Measurements from ENCODE around the gene NTRK3. TPM values are rescaled to one million over a fixed set of nuclear protein-coding genes. Genes with fewer than 3 reads are reported as not detected.
"Not testable (repeated sequence)": the region's sequence is repeated elsewhere in the genome, so short reads cannot be mapped to it uniquely, and the experiment has no call there.

NTRK3 gene
- total RNA-seq, 4 donors from 2014 or later: 0.94 to 3.2 (median 1.8) TPM

DNA sequence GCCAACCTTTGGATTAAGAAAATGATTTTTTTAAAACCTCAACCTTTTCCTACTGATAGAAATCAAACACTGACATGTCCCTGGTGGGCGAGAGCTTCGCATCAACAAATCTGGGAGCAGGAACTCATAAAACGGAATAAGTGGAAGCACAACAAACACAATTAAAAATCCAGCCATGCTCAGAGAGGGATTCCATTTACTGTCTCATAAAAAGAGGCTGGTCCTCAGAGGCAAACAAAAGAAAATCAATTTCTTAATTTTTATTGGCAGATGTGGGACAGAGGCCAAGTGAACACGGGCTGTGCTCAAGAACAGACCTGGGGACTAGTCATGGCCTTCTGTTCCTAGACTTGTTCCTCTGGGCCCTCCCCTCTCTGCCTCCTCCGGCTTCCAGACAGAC is 214.5 kb downstream of the NTRK3 start:
- TF ChIP-seq CTCF (IDR thresholded peaks at IDR 0.05): no peak
- no peak for TF ChIP-seq POLR2A (IDR thresholded peaks at IDR 0.05)
- 86 to 89% methylated on average over 5 of the region's 5 CpGs for WGBS, 2 donors
- Histone ChIP-seq H3K4me3 (replicated peaks in 1 of 3) (no peak overlapping the region), H3K27ac (no peak overlapping the region), H3K27me3 (no peaks in the 10 kb centered on the region), H3K36me3 (no peaks in the 10 kb centered on the region), H3K9me3 (no peaks in the 10 kb centered on the region), H3K4me1 (no peaks in the 10 kb centered on the region)
- DNase-seq: no peak
- intact Hi-C loops (cut with DNase I): no loop called here

DNA sequence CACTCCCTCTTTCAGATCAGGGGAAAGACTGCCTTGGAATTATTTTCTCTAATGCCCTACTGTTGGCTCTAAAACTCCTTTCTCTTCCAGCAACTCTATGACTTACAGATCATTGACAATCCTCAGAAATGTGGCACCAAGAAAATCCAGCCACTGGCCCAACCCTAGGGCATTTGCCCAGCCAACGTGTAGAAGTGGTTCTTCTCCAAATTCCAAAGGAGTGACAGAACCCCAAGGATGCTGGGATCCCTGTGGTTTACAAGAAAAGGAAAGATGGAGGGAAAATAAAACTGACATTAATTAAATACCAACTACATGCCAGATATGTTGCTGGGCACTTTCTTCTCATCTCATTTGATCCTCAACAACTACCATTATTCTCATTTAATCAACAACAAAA is 216.0 kb downstream of the NTRK3 start:
- no peaks in the 10 kb centered on the region for H3K9me3 ChIP-seq

DNA sequence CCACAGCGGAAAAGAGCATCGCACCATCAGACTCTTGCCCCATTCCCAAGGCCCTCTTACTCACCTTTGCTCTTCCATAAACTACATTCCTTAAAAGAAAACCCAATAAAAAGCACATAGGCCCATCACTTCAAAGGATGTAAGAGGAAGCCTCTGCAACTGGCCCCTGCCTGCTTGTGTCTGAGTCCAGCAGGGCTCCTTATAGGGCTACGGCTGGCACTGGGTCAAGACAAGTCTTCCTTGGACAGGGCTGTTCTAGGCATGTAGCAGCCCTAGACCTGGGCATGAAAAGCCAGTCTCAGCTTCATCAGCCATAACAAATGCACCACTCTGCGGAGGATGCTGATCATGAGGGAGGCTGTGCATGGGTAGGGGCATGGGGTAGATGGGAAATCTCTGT is 218.3 kb downstream of the NTRK3 start:
- Histone ChIP-seq H3K4me1 (no peaks in the 10 kb centered on the region), H3K27me3 (no peaks in the 10 kb centered on the region), H3K36me3 (no peaks in the 10 kb centered on the region), H3K27ac (no peak overlapping the region), H3K4me3 (replicated peaks in 1 of 3) (no peak overlapping the region), H3K9me3 (no peaks in the 10 kb centered on the region)
- intact Hi-C loops (cut with DNase I): no loop called here
- WGBS, 2 donors: 96 to 98% methylated on average over 4 of the region's 4 CpGs
- TF ChIP-seq CTCF (IDR thresholded peaks at IDR 0.05) (no peak), POLR2A (IDR thresholded peaks at IDR 0.05) (no peak)
- no peak for DNase-seq

More for the DNA sequence above, 216.0 kb downstream of the NTRK3 start:
- no peaks in the 10 kb centered on the region for H3K4me1 ChIP-seq
- no peak for DNase-seq
- intact Hi-C loops (cut with DNase I): no loop called here
- WGBS, 2 donors: 62 to 64% methylated on average over 1 of the region's 1 CpG
- no peaks in the 10 kb centered on the region for H3K36me3 ChIP-seq
- TF ChIP-seq POLR2A (IDR thresholded peaks at IDR 0.05): no peak
- no peak for TF ChIP-seq CTCF (IDR thresholded peaks at IDR 0.05)
- H3K27ac ChIP-seq: no peak overlapping the region
- no peaks in the 10 kb centered on the region for H3K27me3 ChIP-seq
- no peak overlapping the region for H3K4me3 ChIP-seq (replicated peaks in 1 of 3)

DNA sequence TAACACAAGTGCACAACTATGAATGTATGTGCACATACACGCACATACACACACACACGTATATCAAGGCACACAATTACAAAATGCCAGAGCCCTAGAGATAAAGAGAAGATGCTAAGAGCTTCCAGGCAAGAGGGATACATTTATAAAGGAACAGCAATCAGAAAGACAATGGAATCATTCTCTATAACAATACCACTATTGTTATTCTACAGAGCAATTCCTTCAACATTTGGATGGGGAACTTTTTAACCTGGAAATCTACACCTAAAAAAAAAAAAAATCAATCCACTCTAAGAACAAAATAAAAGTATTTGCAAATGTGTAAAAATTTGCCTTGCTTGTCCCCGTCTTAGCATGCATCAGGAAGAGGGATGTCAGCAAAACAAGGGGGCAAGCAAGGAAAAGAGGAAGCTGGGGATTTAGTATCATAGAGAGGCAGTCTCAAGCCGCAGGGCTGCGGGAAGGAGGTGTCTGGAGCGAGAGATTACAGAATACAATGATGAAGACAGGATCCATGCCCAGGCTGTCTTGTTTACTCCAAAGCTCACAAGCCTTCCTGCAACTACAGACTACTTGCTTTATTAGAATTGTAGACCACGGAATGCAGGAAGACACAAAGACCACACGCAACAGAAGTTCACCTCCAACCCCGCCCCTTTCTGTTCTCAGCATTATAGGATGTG is 220.2 kb downstream of the NTRK3 start:
- TF ChIP-seq CTCF (IDR thresholded peaks at IDR 0.05) (no peak), POLR2A (IDR thresholded peaks at IDR 0.05) (no peak)
- DNase-seq: no peak
- Histone ChIP-seq H3K4me3 (replicated peaks in 1 of 3) (no peak overlapping the region), H3K4me1 (no peaks in the 10 kb centered on the region), H3K9me3 (no peaks in the 10 kb centered on the region), H3K27ac (no peak overlapping the region), H3K27me3 (no peaks in the 10 kb centered on the region), H3K36me3 (no peaks in the 10 kb centered on the region)
- 62 to 72% methylated on average over 9 of the region's 9 CpGs for WGBS, 2 donors
- intact Hi-C loops (cut with DNase I): no loop called here

GRCh38 chr15:88035381-88035780 is 221.2 kb downstream of the NTRK3 start:
- TF ChIP-seq CTCF (IDR thresholded peaks at IDR 0.05) (no peak), POLR2A (IDR thresholded peaks at IDR 0.05) (no peak)
- H3K36me3 ChIP-seq: no peaks in the 10 kb centered on the region
- intact Hi-C loops (cut with DNase I): no loop called here
- no peak overlapping the region for H3K27ac ChIP-seq
- no peaks in the 10 kb centered on the region for H3K27me3 ChIP-seq
- no peaks in the 10 kb centered on the region for H3K4me1 ChIP-seq
- no peak overlapping the region for H3K4me3 ChIP-seq (replicated peaks in 1 of 3)
- WGBS, 2 donors: 77 to 83% methylated on average over 5 of the region's 5 CpGs
- H3K9me3 ChIP-seq: no peaks in the 10 kb centered on the region
- DNase-seq: no peak

DNA sequence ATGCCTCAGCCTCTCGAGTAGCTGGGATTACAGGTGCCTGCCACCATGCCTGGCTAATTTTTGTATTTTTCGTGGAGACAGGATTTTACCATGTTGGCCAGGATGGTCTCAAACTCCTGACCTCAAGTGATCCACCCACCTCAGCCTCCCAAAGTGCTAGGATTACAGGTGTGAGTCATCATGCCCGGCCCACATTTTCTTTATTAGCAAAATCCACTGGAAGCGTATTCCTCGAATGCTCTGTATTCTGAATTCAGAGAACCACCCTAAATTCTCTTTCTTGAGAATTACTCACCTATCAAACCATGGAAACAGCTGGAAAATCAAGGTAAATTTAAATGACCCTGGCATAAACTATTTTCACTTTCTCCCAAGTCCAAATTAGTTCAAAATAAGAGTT is 223.1 kb downstream of the NTRK3 start:
- DNase-seq; H3K4me3 ChIP-seq (replicated peaks in 1 of 3); H3K4me1 ChIP-seq; H3K36me3 ChIP-seq; H3K9me3 ChIP-seq; intact Hi-C loops (cut with DNase I); H3K27me3 ChIP-seq; H3K27ac ChIP-seq: not testable (repeated sequence)
- WGBS, 2 donors: 93% methylated on average over 5 of the region's 5 CpGs

Data from thyroid gland (tissue), 4 donors.